Neuronal stem cell (in vitro differentiated cells): ENCODE results near the gene FARP1.

Experiments
- DNase-seq: peaks from one replicate; pipeline ENCODE4 v3.0.0-alpha.2; 2013; ENCODE audit warnings: low spot score
- H2AFZ ChIP-seq: one replicate; pipeline ENCODE4 v1.6.1; 2013; ENCODE audit warnings: mild to moderate bottlenecking, low read length, inconsistent platforms
- H2AK5ac ChIP-seq: 2 replicates; pipeline ENCODE4 v1.6.1; 2013; ENCODE audit warnings: low read depth, mild to moderate bottlenecking, inconsistent platforms, low read length, moderate library complexity, mixed read lengths
- H2BK120ac ChIP-seq: 2 replicates; pipeline ENCODE4 v1.6.1; 2013; ENCODE audit warnings: low read depth, mild to moderate bottlenecking, inconsistent platforms, low read length, moderate library complexity, mixed read lengths
- H2BK12ac ChIP-seq: one replicate; pipeline ENCODE4 v1.6.1; 2013; ENCODE audit warnings: low read length, inconsistent platforms
- H2BK15ac ChIP-seq: 2 replicates; pipeline ENCODE4 v1.6.1; 2013; ENCODE audit warnings: mild to moderate bottlenecking, low read length, inconsistent platforms, mixed read lengths
- H2BK5ac ChIP-seq: one replicate; pipeline ENCODE4 v1.6.1; 2013; ENCODE audit warnings: inconsistent platforms, mild to moderate bottlenecking, low read length, moderate library complexity
- H3K14ac ChIP-seq: one replicate; pipeline ENCODE4 v1.6.1; 2013; ENCODE audit warnings: low read length, inconsistent platforms
- H3K18ac ChIP-seq: 2 replicates; pipeline ENCODE4 v1.6.1; 2013; ENCODE audit warnings: low read length, inconsistent platforms
- H3K23ac ChIP-seq: 2 replicates; pipeline ENCODE4 v1.6.1; 2013; ENCODE audit warnings: low read depth, mild to moderate bottlenecking, mixed read lengths, low read length, inconsistent platforms; ENCODE audit not compliant: poor library complexity
- H3K27ac ChIP-seq: replicated peaks from 3 replicates; pipeline ENCODE4 v1.5.1; 2013; ENCODE audit warnings: low read length, inconsistent platforms
- H3K27me3 ChIP-seq, 3 experiments: 2 replicates each; pipeline ENCODE4 v1.6.1; 2013; ENCODE audit warnings: low read length in 3 of 3, mild to moderate bottlenecking in 2 of 3, inconsistent platforms in 1 of 3, low read depth in 1 of 3, mixed read lengths in 1 of 3, moderate library complexity in 1 of 3; ENCODE audit not compliant: control insufficient read depth in 3 of 3, insufficient read depth in 3 of 3
- H3K36me3 ChIP-seq, 2 donors: replicated peaks in 1 of 2; 2 replicates each; pipeline ENCODE4 v1.6.1; 2013; ENCODE audit warnings: low read length in 2 of 2; ENCODE audit not compliant: control insufficient read depth in 2 of 2, insufficient read depth in 2 of 2
- H3K4ac ChIP-seq: 2 replicates; pipeline ENCODE4 v1.6.1; 2013; ENCODE audit warnings: inconsistent platforms, mild to moderate bottlenecking, low read length, moderate library complexity
- H3K4me1 ChIP-seq, 2 donors: 1 replicate in 1 of 2; 2 replicates in 1 of 2; pipeline ENCODE4 v1.6.1; 2013; ENCODE audit warnings: low read length in 2 of 2, low read depth in 1 of 2; ENCODE audit not compliant: control insufficient read depth in 2 of 2, insufficient read depth in 1 of 2
- H3K4me2 ChIP-seq: one replicate; pipeline ENCODE4 v1.6.1; 2013; ENCODE audit warnings: mild to moderate bottlenecking, low read length, inconsistent platforms; ENCODE audit not compliant: insufficient read depth, poor library complexity, severe bottlenecking
- H3K4me3 ChIP-seq, 2 donors: 2 replicates each; pipeline ENCODE4 v1.5.1; 2013; ENCODE audit warnings: low read length in 2 of 2, mild to moderate bottlenecking in 2 of 2, inconsistent platforms in 1 of 2, moderate library complexity in 1 of 2
- H3K79me1 ChIP-seq: one replicate; pipeline ENCODE4 v1.6.1; 2013; ENCODE audit warnings: low read depth, mild to moderate bottlenecking, inconsistent platforms, low read length, moderate library complexity
- H3K9ac ChIP-seq: one replicate; pipeline ENCODE4 v1.6.1; 2013; ENCODE audit warnings: mild to moderate bottlenecking, low read depth, low read length, inconsistent platforms; ENCODE audit not compliant: poor library complexity
- H3K9me3 ChIP-seq, 2 donors: replicated peaks in 1 of 2; 2 replicates each; pipeline versions ENCODE3 to v1.6.1; 2013; ENCODE audit warnings: low read length in 2 of 2, mild to moderate bottlenecking in 2 of 2, inconsistent platforms in 1 of 2, low read depth in 1 of 2, mixed read lengths in 1 of 2, moderate library complexity in 1 of 2; ENCODE audit not compliant: control insufficient read depth in 2 of 2, insufficient read depth in 1 of 2
- H4K8ac ChIP-seq: one replicate; pipeline ENCODE4 v1.6.1; 2013; ENCODE audit warnings: low read depth, mild to moderate bottlenecking, inconsistent platforms, low read length, moderate library complexity
- H4K91ac ChIP-seq: one replicate; pipeline ENCODE4 v1.6.1; 2013; ENCODE audit warnings: low read length, low read depth, mild to moderate bottlenecking, inconsistent platforms; ENCODE audit not compliant: poor library complexity
- WGBS, 2 donors: extraction: QIAGEN DNeasy Blood & Tissue Kit; methylation state at CpG; one replicate each; pipeline ENCODE4 v1.1.7; 2013; ENCODE audit warnings: missing lambda C conversion rate in 2 of 2, mixed read lengths in 1 of 2; ENCODE audit not compliant: insufficient read length in 2 of 2, insufficient replicate concordance in 1 of 2; ENCODE audit errors: extremely low coverage in 2 of 2; 5-methylcytosine and 5-hydroxymethylcytosine counted together

The FARP1 gene

DNA sequence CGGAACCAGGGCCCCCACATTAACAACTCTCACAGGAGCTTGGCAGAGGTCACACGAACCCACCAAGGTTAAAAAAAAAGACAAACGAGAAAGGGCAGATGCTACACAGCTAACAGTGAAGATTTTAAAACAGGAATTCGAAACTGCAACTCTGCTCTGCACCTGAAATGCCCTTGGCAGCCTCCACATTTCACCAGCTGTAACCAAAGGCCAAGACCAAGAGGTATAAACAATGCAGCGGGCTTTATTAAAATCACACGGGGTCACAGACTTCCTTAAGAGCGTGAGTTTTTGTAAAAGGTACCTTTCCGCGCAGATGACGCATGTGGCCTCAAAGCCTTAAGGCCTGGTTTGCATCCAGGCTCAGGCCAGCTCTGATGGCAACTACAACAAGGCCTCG lies 345.8 kb downstream of the FARP1 start:
- WGBS, 2 donors, result no CpG with 5 or more reads among the region's 11 CpGs
- Histone ChIP-seq H3K14ac (no peak overlapping the region), H2AFZ (no peak overlapping the region), H2BK120ac (no peak overlapping the region), H3K79me1 (peaks cover 11% of the 10 kb centered on the region), H2AK5ac (no peak overlapping the region), H3K27me3 (no peaks in the 10 kb centered on the region), H3K9me3 (no peaks in the 10 kb centered on the region), H3K4me3 (no peak overlapping the region), H2BK15ac (no peak overlapping the region), H4K91ac (no peak overlapping the region), H3K27ac (no peak overlapping the region), H2BK12ac (no peak overlapping the region), H3K36me3 (peaks cover 0 to 11% of the 10 kb centered on the region in 2 donors), H3K18ac (no peak overlapping the region), H3K4ac (no peak overlapping the region), H3K23ac (no peak overlapping the region), H3K9ac (no peak overlapping the region), H3K4me1 (peaks cover 22 to 46% of the 10 kb centered on the region in 2 donors), H2BK5ac (no peak overlapping the region), H3K4me2 (no peak overlapping the region), H4K8ac (no peak overlapping the region)
- no peak for DNase-seq

DNA sequence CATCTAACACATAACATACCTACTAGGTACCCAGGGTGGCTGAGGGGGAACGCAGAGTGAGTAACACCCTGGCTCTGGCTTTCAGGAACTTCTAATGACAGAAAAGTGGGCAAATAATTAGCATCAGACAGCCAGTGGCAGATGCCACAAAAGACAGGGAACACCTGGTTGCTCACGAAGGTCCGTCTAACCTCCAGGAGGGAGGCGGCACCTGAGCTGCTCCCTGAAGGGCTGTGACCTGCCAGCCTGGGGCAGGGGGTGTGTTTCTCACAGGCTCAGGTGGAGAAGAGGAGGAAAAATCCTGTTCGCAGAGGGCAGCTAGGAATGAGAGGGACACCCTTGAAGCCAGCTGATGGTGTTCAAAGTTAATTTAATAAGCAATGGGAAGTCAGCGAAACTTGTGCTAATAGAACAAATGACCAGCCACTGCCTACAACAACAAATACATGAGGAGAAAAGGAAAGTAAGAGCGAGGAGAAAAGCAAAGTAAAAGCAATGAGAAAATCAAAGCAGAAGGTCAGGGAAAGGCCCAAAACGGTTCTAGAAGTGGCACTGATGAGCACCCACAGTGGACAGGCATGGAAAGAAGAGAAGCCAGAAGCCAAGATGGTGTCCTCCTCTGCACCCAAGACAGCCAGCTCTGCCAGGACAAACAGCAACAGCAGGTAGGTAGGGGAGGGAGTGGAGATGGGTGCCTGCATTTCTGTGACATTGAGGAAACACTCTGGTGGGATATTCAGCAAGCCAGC lies 346.7 kb downstream of the FARP1 start:
- Histone ChIP-seq H2BK5ac (no peak overlapping the region), H4K91ac (no peak overlapping the region), H3K4me1 (peaks cover 18 to 38% of the 10 kb centered on the region in 2 donors), H3K18ac (no peak overlapping the region), H3K79me1 (peaks cover 11% of the 10 kb centered on the region), H3K4me2 (no peak overlapping the region), H3K4ac (no peak overlapping the region), H3K27me3 (no peaks in the 10 kb centered on the region), H2BK12ac (no peak overlapping the region), H3K9me3 (no peaks in the 10 kb centered on the region), H3K4me3 (no peak overlapping the region), H2AFZ (no peak overlapping the region), H3K27ac (no peak overlapping the region), H3K23ac (no peak overlapping the region), H2BK15ac (no peak overlapping the region), H3K36me3 (peaks cover 0 to 11% of the 10 kb centered on the region in 2 donors), H3K9ac (no peak overlapping the region), H2AK5ac (no peak overlapping the region), H4K8ac (no peak overlapping the region), H3K14ac (no peak overlapping the region), H2BK120ac (no peak overlapping the region)
- DNase-seq, result no peak
- no CpG with 5 or more reads among the region's 8 CpGs for WGBS, 2 donors

DNA sequence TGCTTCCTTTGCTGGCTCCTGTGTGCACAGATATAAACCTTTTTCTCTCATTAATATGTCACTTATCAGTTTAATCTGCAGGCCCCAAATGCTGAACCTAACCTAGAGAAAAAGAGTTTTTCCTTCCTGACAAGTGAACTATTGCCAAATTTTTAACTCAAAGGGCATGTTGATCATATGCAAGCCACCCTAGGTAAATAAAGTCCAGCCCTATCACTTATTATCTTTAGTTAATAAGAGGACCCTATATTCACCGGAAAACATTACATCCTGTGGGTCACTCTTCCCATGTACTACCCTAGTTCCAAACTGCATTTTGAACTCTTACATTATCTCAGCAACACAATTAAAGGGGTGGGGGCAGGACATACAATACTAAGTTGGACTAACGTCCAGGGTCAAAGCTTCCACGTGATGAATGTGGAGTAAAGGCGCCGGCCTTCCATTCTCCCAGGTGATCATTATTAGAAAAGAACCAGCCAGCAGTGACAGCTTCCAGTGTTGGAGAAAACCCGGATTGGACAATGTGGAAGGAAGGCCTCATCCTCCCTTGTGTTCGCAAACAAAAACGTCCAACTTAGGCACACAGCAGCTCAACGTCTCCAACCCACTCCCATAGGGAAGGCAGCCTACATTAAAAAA lies 347.4 kb downstream of the FARP1 start:
- no peak overlapping the region for H3K14ac ChIP-seq
- no peaks in the 10 kb centered on the region for H3K9me3 ChIP-seq
- no peak overlapping the region for H2BK12ac ChIP-seq
- H4K8ac ChIP-seq, result no peak overlapping the region
- no peak overlapping the region for H3K4me2 ChIP-seq
- no peak overlapping the region for H2BK120ac ChIP-seq
- H3K79me1 ChIP-seq, result peaks cover 11% of the 10 kb centered on the region
- H3K27ac ChIP-seq, result no peak overlapping the region
- H3K4me1 ChIP-seq, result peaks cover 14 to 32% of the 10 kb centered on the region in 2 donors
- H3K9ac ChIP-seq, result no peak overlapping the region
- no CpG with 5 or more reads among the region's 9 CpGs for WGBS, 2 donors
- H2BK15ac ChIP-seq, result no peak overlapping the region
- no peak overlapping the region for H4K91ac ChIP-seq
- H2AK5ac ChIP-seq, result no peak overlapping the region
- no peak for DNase-seq
- no peaks in the 10 kb centered on the region for H3K27me3 ChIP-seq
- no peak overlapping the region for H3K4ac ChIP-seq
- H3K36me3 ChIP-seq, result peaks cover 0 to 14% of the 10 kb centered on the region in 2 donors
- H3K18ac ChIP-seq, result no peak overlapping the region
- no peak overlapping the region for H3K23ac ChIP-seq
- no peak overlapping the region for H2BK5ac ChIP-seq
- no peak overlapping the region for H3K4me3 ChIP-seq
- no peak overlapping the region for H2AFZ ChIP-seq

DNA sequence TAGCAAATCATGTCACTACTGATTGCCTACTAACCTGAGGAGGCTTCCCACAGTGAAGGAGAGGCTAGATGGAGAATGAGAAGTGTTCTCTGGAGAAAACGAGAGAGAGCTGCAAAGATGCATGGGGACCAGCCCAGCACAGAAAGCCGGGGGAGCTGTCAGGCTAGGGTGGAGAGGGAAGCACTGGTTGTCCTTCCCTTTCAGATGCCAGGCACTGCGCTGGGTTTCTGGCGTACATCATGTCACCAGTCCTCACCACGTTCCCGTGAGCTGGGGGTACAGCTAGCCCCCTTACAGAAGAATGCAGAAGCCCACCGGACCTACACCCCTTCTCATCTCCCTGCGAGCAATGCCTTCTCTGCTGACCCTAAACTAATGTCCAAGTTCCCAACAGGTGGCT lies 348.0 kb downstream of the FARP1 start:
- Histone ChIP-seq H3K4ac (no peak overlapping the region), H4K8ac (no peak overlapping the region), H3K27me3 (no peaks in the 10 kb centered on the region), H3K36me3 (peaks cover 0 to 14% of the 10 kb centered on the region in 2 donors), H2AK5ac (no peak overlapping the region), H3K4me2 (no peak overlapping the region), H3K79me1 (peaks cover 11% of the 10 kb centered on the region), H3K4me3 (peak overlapping the region in 1 of 2 donors; percentile 23), H3K4me1 (peaks cover 12 to 32% of the 10 kb centered on the region in 2 donors), H3K18ac (no peak overlapping the region), H3K9me3 (no peaks in the 10 kb centered on the region), H2BK5ac (no peak overlapping the region), H3K23ac (no peak overlapping the region), H3K27ac (no peak overlapping the region), H2BK12ac (no peak overlapping the region), H2BK120ac (no peak overlapping the region), H3K14ac (no peak overlapping the region), H2AFZ (no peak overlapping the region), H2BK15ac (no peak overlapping the region), H3K9ac (no peak overlapping the region), H4K91ac (no peak overlapping the region)
- no CpG with 5 or more reads among the region's 8 CpGs for WGBS, 2 donors
- no peak for DNase-seq
